Measurements from ENCODE around the gene VPS54. TPM values are rescaled to one million over a fixed set of nuclear protein-coding genes. Genes with fewer than 3 reads are reported as not detected.

Gene VPS54
- polyA plus RNA-seq, 1 donor = 22.7 TPM

DNA sequence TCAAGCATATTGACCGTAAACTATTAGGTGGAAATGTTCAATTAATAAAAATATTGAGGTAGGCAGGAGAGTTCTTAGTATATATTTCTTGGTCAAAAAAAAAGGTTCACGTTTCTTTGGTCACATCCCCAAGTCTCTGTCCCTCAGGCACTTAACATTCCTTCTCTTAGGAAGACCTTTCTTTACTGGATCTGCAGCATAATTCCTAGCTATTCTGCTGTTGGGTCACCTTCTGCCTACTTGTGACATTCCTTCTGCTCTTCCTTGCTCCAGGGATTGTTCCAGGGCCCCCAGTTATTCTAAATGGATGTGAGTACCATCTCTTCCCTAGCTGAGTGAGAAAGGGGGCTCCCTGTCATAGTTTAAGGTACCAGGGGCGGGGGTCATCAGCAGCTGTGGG lies 173.4 kb downstream of the VPS54 start:
- no peak for DNase-seq (ENCODE audit: low read depth)

DNA sequence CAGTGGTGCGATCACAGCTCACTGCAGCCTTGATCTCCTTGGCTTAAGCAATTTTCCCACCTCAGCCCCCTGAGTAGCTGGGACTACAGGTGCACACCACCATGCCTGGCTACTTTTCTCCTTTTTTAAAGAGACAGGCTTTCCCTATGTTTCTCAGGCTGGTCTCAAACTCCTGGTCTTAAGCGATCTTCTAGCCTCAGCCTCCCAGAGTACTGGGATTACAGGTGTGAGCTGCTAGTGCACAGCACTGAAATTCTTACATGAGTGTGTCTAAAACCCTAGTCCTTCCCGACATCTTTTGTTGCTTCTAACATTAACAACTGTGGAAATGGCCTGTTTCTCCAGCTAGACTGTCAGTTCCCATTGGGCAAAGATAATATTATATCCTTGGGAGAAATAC lies 174.6 kb downstream of the VPS54 start:
- no peak for DNase-seq (ENCODE audit: low read depth)

DNA sequence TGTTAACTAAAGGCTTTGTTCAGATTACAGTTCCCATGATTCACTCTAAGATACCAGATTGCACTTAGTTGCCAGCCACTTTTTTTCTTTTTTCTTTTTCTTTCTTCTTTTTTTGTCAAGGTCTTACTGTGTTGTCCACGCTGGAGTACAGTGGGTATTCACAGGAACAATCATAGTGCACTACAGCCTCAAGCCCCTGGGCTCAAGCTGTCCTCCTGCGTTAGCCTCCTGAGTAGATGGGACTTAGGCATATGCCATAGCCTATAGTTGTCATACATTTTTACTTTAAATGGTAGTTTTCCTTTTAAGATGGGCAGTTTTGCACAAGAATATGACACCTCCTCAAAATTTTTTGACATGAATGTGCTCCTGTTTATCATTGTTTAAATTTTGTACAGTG lies 175.4 kb downstream of the VPS54 start:
- no peak for DNase-seq (ENCODE audit: low read depth)

DNA sequence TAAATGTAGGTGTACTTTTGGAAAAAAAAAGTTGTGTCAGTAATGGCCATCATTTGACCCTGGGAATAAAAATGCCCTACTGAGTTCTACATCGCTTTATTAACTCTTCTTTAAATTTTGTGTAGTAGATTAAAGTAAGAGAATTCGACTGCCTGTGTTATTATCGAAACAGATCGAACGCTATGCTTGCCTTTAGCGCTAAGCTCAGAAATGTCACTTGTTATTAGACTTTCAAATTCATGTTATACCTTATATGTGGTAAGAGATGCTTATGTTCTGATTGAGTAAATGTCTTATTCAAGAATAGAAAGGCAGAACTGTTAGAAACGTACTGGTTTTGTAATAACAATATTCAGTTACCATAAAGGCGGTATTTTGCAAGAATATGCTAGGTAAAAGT lies 176.1 kb downstream of the VPS54 start:
- no peak for DNase-seq (ENCODE audit: low read depth)

DNA sequence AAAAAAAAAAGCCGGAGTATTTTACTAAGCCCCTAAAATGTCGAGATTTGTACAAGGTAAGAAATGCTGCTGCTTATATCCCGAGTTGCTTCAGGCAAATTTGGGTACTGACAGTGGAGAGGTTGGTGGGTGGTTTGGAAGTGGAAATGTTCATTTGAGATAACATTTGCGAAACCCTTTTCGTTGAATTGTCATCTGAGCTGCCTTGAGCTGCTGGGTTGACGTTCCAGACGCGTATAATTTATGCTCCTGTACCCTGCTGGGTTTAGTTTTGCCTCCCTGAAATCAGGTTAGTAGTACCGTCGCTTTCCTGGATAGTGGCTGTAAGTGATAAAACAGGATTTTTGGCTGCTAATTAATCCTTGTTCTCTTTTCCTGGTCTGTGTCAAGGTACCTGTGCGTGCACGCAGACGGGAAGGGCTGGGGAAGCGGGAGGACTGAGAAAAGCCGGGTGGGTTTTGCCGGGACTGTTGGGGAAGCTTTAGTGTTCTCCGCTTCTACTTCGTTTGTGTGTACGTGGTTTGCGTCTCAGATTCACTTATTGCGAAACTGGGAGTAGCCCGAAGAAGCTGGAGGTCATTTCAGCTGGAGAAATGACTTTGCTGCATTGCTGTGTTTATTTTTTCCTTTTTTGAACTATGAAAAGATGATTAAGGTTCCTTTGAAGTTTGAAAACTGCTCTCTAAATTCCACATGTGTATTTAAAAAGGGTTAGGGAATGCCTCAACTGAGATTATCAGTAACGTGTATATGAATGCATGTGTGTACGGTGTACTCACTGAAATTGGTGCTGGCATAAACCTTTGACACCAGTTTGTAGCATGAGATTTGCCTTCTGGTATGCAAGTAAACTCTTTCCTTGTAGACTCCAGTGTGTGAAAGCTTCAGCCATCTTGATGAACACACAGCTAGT lies 176.8 kb downstream of the VPS54 start:
- DNase-seq (ENCODE audit: low read depth) = no peak

Other genes starting within 250 kb of the VPS54 start
- 271 TPM for gene UGP2, start 177.5 kb downstream of the VPS54 start, polyA plus RNA-seq (ENCODE audit: insufficient read length)
- gene PELI1, start 125.0 kb upstream of the VPS54 start, polyA plus RNA-seq (ENCODE audit: insufficient read length) = 15.6 TPM